Mammary microvascular endothelial cell (primary cell): Measurements from ENCODE around the gene PRKAG3. TPM values are rescaled to one million over a fixed set of nuclear protein-coding genes. Genes with fewer than 3 reads are reported as not detected.

Experiments used
- total RNA-seq: library from RNA; depleted of rRNA; stranded (reverse); fragments of >200 nt; gene quantifications from 2 replicates; pipeline ENCODE4 v1.2.3, GENCODE V29; 2015

The PRKAG3 gene
- not detected in 2 replicates for total RNA-seq

GRCh38 chr2:218831378-218831990 lies at the start of gene PRKAG3:
PRKAG3 (minus strand) TSS chr2:218831803.

GRCh38 chr2:218880102-218880858 lies 48.7 kb upstream of the PRKAG3 start, which contains the start of gene WNT10A:
WNT10A (plus strand) TSS chr2:218880852; CDS start chr2:218880996, 144 bp downstream.

GRCh38 chr2:218859556-218859987 lies 28.0 kb upstream of the PRKAG3 start, which contains the start of gene WNT6:
WNT6 (plus strand) TSS chr2:218859805; CDS start chr2:218860038, 233 bp downstream.

GRCh38 chr2:218781691-218782527 lies 49.7 kb downstream of the PRKAG3 start, which contains the start of gene CYP27A1:
CYP27A1 (plus strand) TSS chr2:218782147; CDS start chr2:218782183, 36 bp downstream.

Other genes with a start within 250 kb of the PRKAG3 start
- 0.60 and 1.2 TPM in 2 replicates for gene PLCD4, start 223.9 kb downstream of the PRKAG3 start, total RNA-seq
- gene ZNF142, start 172.2 kb downstream of the PRKAG3 start, total RNA-seq, result 15.1 and 15.2 TPM in 2 replicates
- 36.9 and 42.3 TPM in 2 replicates for gene BCS1L, start 172.1 kb downstream of the PRKAG3 start, total RNA-seq
- 19.9 and 26.9 TPM in 2 replicates for gene RNF25, start 159.8 kb downstream of the PRKAG3 start, total RNA-seq
- 8.3 and 10.8 TPM in 2 replicates for gene STK36, start 159.7 kb downstream of the PRKAG3 start, total RNA-seq
- 13.9 and 17.5 TPM in 2 replicates for gene TTLL4, start 121.0 kb downstream of the PRKAG3 start, total RNA-seq
- 6.4 and 7.4 TPM in 2 replicates for gene CYP27A1, start 49.7 kb downstream of the PRKAG3 start, total RNA-seq
- not detected in 2 replicates for gene WNT6, start 28.0 kb upstream of the PRKAG3 start, total RNA-seq
- gene WNT10A, start 49.0 kb upstream of the PRKAG3 start, total RNA-seq, result not detected in 2 replicates
- gene CDK5R2, start 127.9 kb upstream of the PRKAG3 start, total RNA-seq, result not detected in 2 replicates
- not detected in 2 replicates for gene FEV, start 153.4 kb upstream of the PRKAG3 start, total RNA-seq
- gene CRYBA2, start 161.6 kb upstream of the PRKAG3 start, total RNA-seq, result not detected in 2 replicates
- gene CFAP65, start 209.7 kb upstream of the PRKAG3 start, total RNA-seq, result not detected in 2 replicates
- not detected in 2 replicates for gene IHH, start 229.1 kb upstream of the PRKAG3 start, total RNA-seq